PC-9 (cell line): ENCODE data around the gene POLR1F. TPM values are rescaled to one million over a fixed set of nuclear protein-coding genes. Genes with fewer than 3 reads are reported as not detected.
"Not testable (repeated sequence)": the region's sequence is repeated elsewhere in the genome, so short reads cannot be mapped to it uniquely, and the experiment has no call there.

Source experiments
- BruUV-seq: library from RNA; stranded (reverse); fragments of 400-500 nt; replicated peaks from 2 replicates; lab custom pipeline; 2021; lab: Mats Ljungman, UMichigan
- CTCF ChIA-PET: fragments of 300-600 bp; sonication (Branson Sonifier 250); formaldehyde crosslinking; loops from one replicate; lab custom pipeline; 2022; ENCODE audit warnings: antibody characterized with exemption; lab: Charles Lee
- POLR2A ChIA-PET: fragments of 300-600 bp; sonication (Branson Sonifier 250); formaldehyde crosslinking; loops from one replicate; lab custom pipeline; 2022; ENCODE audit warnings: antibody characterized with exemption; ENCODE audit not compliant: unreplicated experiment; lab: Charles Lee
- DNase-seq, 2 experiments: peaks; one replicate each; pipeline versions ENCODE4 v3.0.0 to v3.0.0-alpha.2; 2015 to 2022; ENCODE audit warnings: mixed read lengths in 1 of 2
- H2AFZ ChIP-seq: fragments of 200-600 bp; sonication (generic); 2 replicates; pipeline ENCODE4 v1.8.1; 2017; ENCODE audit warnings: antibody characterized with exemption
- H3F3A ChIP-seq: fragments of 200-600 bp; sonication (generic); 2 replicates; pipeline ENCODE4 v1.8.1; 2017; ENCODE audit warnings: antibody characterized with exemption, mild to moderate bottlenecking, low read depth; ENCODE audit not compliant: insufficient read depth
- H3K27ac ChIP-seq: fragments of 200-600 bp; sonication (generic); 2 replicates; pipeline ENCODE4 v1.6.1; 2016; ENCODE audit warnings: mixed run types
- H3K27me3 ChIP-seq: fragments of 200-600 bp; sonication (generic); 2 replicates; pipeline ENCODE4 v1.6.1; 2016; ENCODE audit warnings: low read depth, mixed run types; ENCODE audit not compliant: insufficient read depth
- H3K36me3 ChIP-seq: fragments of 200-600 bp; sonication (generic); 2 replicates; pipeline ENCODE4 v1.6.1; 2016; ENCODE audit warnings: low read depth, mixed run types
- H3K4me1 ChIP-seq: fragments of 200-600 bp; sonication (generic); replicated peaks from 2 replicates; pipeline ENCODE4 v1.6.1; 2016; ENCODE audit warnings: mixed run types; ENCODE audit not compliant: insufficient read depth
- H3K4me2 ChIP-seq: fragments of 200-600 bp; sonication (generic); 2 replicates; pipeline ENCODE4 v1.6.1; 2017; ENCODE audit warnings: mixed run types
- H3K4me3 ChIP-seq: fragments of 200-600 bp; sonication (generic); 2 replicates; pipeline ENCODE4 v1.6.1; 2016; ENCODE audit warnings: mixed run types
- H3K79me2 ChIP-seq: fragments of 200-600 bp; sonication (generic); 2 replicates; pipeline ENCODE4 v1.6.1; 2017; ENCODE audit warnings: low read depth, mixed run types
- H3K9me2 ChIP-seq: fragments of 200-600 bp; sonication (generic); 2 replicates; pipeline ENCODE4 v1.8.1; 2017; ENCODE audit warnings: mild to moderate bottlenecking; ENCODE audit not compliant: insufficient read depth
- H3K9me3 ChIP-seq: fragments of 200-600 bp; sonication (generic); 2 replicates; pipeline ENCODE4 v1.8.1; 2016; ENCODE audit warnings: low read depth; ENCODE audit not compliant: insufficient read depth
- H4K20me1 ChIP-seq: fragments of 200-600 bp; sonication (generic); 2 replicates; pipeline ENCODE4 v1.8.1; 2017; ENCODE audit not compliant: insufficient read depth
- EZH2 ChIP-seq: fragments of 200-600 bp; sonication (generic); IDR thresholded peaks from 2 replicates; pipeline ENCODE4 v1.8.0; 2017; ENCODE audit warnings: antibody characterized with exemption, low read depth
- intact Hi-C: fragments of 100-400 bp; cut with micrococcal nuclease; formaldehyde crosslinking; loops from one replicate; pipeline ENCODE4 v1.10.0; 2022; ENCODE audit not compliant: unreplicated experiment
- total RNA-seq: library from RNA; stranded (reverse); gene quantifications from 2 replicates; pipeline ENCODE4 v1.2.3, GENCODE V29; 2021
- TF ChIP-seq, protein P1 (sequence below): fragments of 200-600 bp; sonication (generic); conservative IDR thresholded peaks from 2 replicates; pipeline ENCODE4 v1.6.1; 2017; ENCODE audit warnings: mixed run types, antibody characterized with exemption, mild to moderate bottlenecking, moderate library complexity

The POLR1F gene
- total RNA-seq, 1 experiment from 2014 or later: 14.8 TPM

DNA sequence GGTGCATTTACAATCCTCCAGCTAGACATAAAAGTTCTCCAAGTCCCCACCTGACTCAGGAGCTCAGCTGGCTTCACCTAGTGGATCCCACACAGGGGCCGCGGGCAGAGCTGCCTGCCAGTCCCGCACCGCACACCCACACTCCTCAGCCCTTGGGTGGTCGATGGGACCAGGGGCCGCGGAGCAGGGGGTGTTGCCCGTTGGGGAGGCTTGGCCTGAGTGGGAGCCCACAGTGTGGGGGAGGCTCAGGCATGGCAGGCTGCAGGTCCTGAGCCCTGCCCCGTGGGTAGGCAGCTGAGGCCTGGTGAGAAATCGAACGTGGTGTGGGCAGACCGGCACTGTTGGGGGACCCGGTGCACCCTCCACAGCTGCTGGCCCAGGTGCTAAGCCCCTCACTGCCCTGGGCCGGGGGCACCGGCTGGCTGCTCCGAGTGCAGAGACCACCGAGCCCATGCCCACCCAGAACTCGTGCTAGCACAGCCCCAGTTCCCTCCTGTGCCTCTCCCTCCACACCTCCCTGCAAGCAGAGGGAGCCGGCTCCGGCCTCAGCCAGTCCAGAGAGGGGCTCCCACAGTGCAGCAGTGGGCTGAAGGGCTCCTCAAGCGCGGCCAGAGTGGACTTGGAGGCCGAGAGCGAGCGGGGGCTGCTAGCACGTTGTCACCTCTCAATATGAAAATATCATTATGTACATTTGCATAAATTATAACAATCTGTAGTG is 16.6 kb downstream of the POLR1F start:
- H3K4me2 ChIP-seq: no peak overlapping the region
- CTCF ChIA-PET: no interaction called here
- no peaks in the 10 kb centered on the region for H3F3A ChIP-seq
- H4K20me1 ChIP-seq: no peaks in the 10 kb centered on the region
- no TSS peak for BruUV-seq
- no peaks in the 10 kb centered on the region for H3K27me3 ChIP-seq
- intact Hi-C loops: no loop called here
- H3K27ac ChIP-seq: no peak overlapping the region
- H3K4me1 ChIP-seq: no peaks in the 10 kb centered on the region
- no peaks in the 10 kb centered on the region for H3K9me3 ChIP-seq
- no peak overlapping the region for H3K4me3 ChIP-seq
- POLR2A ChIA-PET: no interaction called here
- no peaks in the 10 kb centered on the region for H3K79me2 ChIP-seq
- no peaks in the 10 kb centered on the region for H3K9me2 ChIP-seq
- TF ChIP-seq, protein P1, sequence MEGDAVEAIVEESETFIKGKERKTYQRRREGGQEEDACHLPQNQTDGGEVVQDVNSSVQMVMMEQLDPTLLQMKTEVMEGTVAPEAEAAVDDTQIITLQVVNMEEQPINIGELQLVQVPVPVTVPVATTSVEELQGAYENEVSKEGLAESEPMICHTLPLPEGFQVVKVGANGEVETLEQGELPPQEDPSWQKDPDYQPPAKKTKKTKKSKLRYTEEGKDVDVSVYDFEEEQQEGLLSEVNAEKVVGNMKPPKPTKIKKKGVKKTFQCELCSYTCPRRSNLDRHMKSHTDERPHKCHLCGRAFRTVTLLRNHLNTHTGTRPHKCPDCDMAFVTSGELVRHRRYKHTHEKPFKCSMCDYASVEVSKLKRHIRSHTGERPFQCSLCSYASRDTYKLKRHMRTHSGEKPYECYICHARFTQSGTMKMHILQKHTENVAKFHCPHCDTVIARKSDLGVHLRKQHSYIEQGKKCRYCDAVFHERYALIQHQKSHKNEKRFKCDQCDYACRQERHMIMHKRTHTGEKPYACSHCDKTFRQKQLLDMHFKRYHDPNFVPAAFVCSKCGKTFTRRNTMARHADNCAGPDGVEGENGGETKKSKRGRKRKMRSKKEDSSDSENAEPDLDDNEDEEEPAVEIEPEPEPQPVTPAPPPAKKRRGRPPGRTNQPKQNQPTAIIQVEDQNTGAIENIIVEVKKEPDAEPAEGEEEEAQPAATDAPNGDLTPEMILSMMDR: no peak
- no peak for TF ChIP-seq EZH2
- no peak for DNase-seq
- no peaks in the 10 kb centered on the region for H3K36me3 ChIP-seq
- H2AFZ ChIP-seq: no peak overlapping the region

DNA sequence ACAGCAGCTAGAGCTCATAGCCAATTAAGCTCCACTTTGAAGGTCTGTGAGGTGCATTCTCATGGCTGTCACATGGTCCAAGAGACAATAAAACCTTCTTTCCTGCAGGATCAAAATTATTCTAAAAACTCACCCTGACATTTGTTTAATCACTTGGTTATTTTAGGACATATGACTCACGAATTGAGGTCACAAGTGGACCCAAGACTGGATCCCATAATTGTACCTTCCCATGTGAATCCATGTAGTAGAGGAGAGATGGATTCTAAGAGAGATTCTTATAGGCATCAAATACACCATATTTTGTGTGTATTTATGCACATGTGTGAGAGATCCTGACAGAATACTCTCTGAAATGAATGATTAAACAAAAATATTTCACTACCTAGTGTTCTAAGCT is 18.1 kb downstream of the POLR1F start:
- Histone ChIP-seq H2AFZ (no peak overlapping the region), H3K79me2 (no peaks in the 10 kb centered on the region), H3K27ac (no peak overlapping the region), H3K9me3 (no peaks in the 10 kb centered on the region), H3K36me3 (no peaks in the 10 kb centered on the region), H3K9me2 (no peaks in the 10 kb centered on the region), H3K4me2 (no peak overlapping the region), H3F3A (no peaks in the 10 kb centered on the region), H4K20me1 (no peaks in the 10 kb centered on the region), H3K4me1 (no peaks in the 10 kb centered on the region), H3K4me3 (no peak overlapping the region), H3K27me3 (no peaks in the 10 kb centered on the region)
- TF ChIP-seq EZH2: no peak
- TF ChIP-seq, protein P1: no peak
- no TSS peak for BruUV-seq
- POLR2A ChIA-PET: no interaction called here
- intact Hi-C loops: no loop called here
- CTCF ChIA-PET: no interaction called here
- DNase-seq: no peak

DNA sequence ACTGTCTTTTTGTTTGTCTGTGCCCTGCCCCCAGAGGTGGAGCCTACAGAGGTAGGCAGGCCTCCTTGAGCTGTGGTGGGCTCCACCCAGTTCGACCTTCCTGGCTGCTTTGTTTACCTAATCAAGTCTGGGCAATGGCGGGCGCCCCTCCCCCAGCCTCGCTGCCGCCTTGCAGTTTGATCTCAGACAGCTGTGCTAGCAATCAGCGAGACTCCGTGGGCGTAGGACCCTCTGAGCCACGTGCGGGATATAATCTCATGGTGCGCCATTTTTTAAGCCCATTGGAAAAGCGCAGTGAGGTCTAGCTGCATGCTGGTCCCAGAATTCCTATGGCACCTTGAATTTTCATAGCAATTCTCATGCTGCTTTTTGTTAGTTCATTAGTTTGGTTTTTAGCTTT is 19.7 kb downstream of the POLR1F start:
- H3K27ac ChIP-seq, H3K4me1 ChIP-seq, CTCF ChIA-PET, H4K20me1 ChIP-seq, BruUV-seq, DNase-seq, H3F3A ChIP-seq, intact Hi-C loops, H3K9me3 ChIP-seq, H3K9me2 ChIP-seq, H3K36me3 ChIP-seq, H3K79me2 ChIP-seq, H3K27me3 ChIP-seq: not testable (repeated sequence)
- H3K4me3 ChIP-seq: peak overlapping the region; percentile 37; the same call in 1 of the 2 replicates
- peak overlapping the region; percentile 67 for H3K4me2 ChIP-seq
- H2AFZ ChIP-seq: peak overlapping the region; percentile 67
- POLR2A ChIA-PET: interaction anchor here (0.6 kb wide), 1 partner anchor 526 kb away, joined by 3 read pairs; no protein-coding TSS in a partner anchor
